ENCODE measurements around the gene SNX32. TPM values are rescaled to one million over a fixed set of nuclear protein-coding genes. Genes with fewer than 3 reads are reported as not detected.

Gene SNX32
- total and polyA plus RNA-seq, 8 donors: 0.12 to 0.75 (median 0.29) TPM; not detected in 2

DNA sequence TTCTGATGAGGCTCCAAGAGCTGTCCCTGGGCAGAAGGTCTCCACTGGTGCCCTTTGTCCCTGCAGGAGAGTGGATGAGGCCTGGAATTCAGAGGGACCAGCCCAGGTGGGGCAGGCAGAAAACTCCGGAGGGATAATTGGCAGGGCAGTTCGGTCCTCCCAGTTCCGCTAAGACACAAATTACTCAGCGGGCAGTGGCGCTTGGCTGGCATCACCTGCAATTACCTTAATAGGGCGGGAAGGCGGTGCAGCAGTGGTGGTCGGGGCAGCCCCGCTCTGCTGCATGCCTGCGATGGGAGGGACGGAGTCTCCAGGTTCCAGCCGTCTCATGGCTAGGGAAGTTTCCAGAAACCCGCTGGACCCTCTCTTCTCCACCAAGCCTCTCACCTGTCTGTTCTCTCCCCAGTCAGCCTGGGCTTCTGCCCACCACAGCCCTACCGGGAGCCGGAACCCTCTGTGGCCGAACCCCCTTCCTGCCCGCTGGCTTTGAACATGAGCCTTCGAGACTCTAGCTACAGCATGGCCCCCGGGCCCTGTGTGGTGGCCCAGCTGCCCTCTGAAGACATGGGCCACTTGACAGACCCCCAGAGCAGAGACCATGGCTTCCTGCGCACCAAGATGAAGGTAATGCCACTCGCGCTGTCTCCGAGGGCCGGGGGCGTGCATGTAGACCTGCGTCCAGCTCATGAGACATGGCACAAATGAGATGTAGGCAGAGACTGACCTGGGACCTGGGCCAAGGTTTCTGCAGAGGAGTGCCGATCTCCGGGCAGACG, 40.0 kb upstream of the SNX32 start:
- H3K9me3 ChIP-seq: no peaks in the 10 kb centered on the region
- peak; percentile 2 to 38 (median 20) for ATAC-seq
- no peak overlapping the region for H3K4me3 ChIP-seq
- no peaks in the 10 kb centered on the region for H3K27me3 ChIP-seq
- TF ChIP-seq CTCF (IDR thresholded peaks at IDR 0.05): no peak
- 76 to 79% methylated on average over 29 of the region's 29 CpGs for WGBS, 2 donors
- FAIRE-seq: no peak
- H3K4me1 ChIP-seq: peaks cover 0 to 11% (median 4%) of the 10 kb centered on the region in 3 donors
- peaks cover 0 to 9% (median 0%) of the 10 kb centered on the region in 3 donors for H3K36me3 ChIP-seq
- H3K27ac ChIP-seq: peak overlapping the region in 1 of 4 donors; percentile 49
- intact Hi-C loops (cut with DNase I): no loop called here
- DNase-seq: peak in 1 of 6 donors; percentile 23

GRCh38 chr11:65794570-65795510, 38.9 kb upstream of the SNX32 start:
- FAIRE-seq: no peak
- no peak for ATAC-seq
- intact Hi-C loops (cut with DNase I): no loop called here
- Histone ChIP-seq H3K27me3 (no peaks in the 10 kb centered on the region), H3K27ac (no peak overlapping the region), H3K36me3 (peaks cover 0 to 9% (median 0%) of the 10 kb centered on the region in 3 donors), H3K4me3 (no peak overlapping the region), H3K4me1 (peaks cover 0 to 4% (median 4%) of the 10 kb centered on the region in 3 donors), H3K9me3 (no peaks in the 10 kb centered on the region)
- no peak for DNase-seq
- WGBS, 2 donors: 91 to 92% methylated on average over 42 of the region's 42 CpGs
- TF ChIP-seq CTCF (IDR thresholded peaks at IDR 0.05): no peak

- WGBS, 2 donors: 77 to 85% methylated on average over 15 of the region's 15 CpGs
- Histone ChIP-seq H3K27ac (no peak overlapping the region), H3K36me3 (peaks cover 0 to 9% (median 0%) of the 10 kb centered on the region in 3 donors), H3K27me3 (no peaks in the 10 kb centered on the region), H3K9me3 (no peaks in the 10 kb centered on the region), H3K4me3 (no peak overlapping the region), H3K4me1 (peaks cover 0 to 4% (median 4%) of the 10 kb centered on the region in 3 donors)
- DNase-seq (no peak), ATAC-seq (no peak), FAIRE-seq (no peak)
- TF ChIP-seq CTCF (IDR thresholded peaks at IDR 0.05): no peak
- intact Hi-C loops (cut with DNase I): no loop called here
Observed at GRCh38 chr11:65796726-65797601, 36.8 kb upstream of the SNX32 start.

DNA sequence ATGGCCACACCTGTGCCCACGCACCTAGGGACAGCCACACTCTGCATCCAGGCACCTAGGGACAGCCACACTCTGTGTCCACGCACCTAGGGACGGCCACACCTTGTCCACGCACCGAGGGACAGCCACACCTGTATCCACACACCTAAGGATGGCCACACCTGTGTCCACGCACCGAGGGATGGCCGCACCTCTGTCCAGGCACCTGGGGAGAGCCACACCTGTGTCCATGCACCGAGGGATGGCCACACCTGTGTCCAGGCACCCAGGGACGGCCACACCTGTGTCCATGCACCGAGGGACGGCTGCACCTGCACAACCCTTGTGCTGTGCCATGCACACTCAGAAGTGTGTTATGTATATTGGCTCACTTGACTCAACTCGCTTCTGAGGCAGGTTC, 36.1 kb upstream of the SNX32 start:
- WGBS, 2 donors: 67 to 70% methylated on average over 13 of the region's 13 CpGs
- ATAC-seq: no peak
- DNase-seq: peak in 1 of 6 donors; percentile 61
- H3K9me3 ChIP-seq: no peaks in the 10 kb centered on the region
- H3K27me3 ChIP-seq: no peaks in the 10 kb centered on the region
- no peak overlapping the region for H3K27ac ChIP-seq
- no peak overlapping the region for H3K4me3 ChIP-seq
- no peak for FAIRE-seq
- intact Hi-C loops (cut with DNase I): no loop called here
- peaks cover 0 to 9% (median 0%) of the 10 kb centered on the region in 3 donors for H3K36me3 ChIP-seq
- TF ChIP-seq CTCF (IDR thresholded peaks at IDR 0.05): no peak
- H3K4me1 ChIP-seq: peaks cover 0 to 4% (median 4%) of the 10 kb centered on the region in 3 donors
